T-helper 2 cell treated with Interferon-gamma antibody and Interleukin-4, amounts not matched to agents 5 μg/mL and 100 μg/mL, for 36 hours (primary cell): ENCODE measurements around the gene TAS2R8.
A peak's percentile ranks its signal among the peaks of the same experiment; 100 is the strongest.

Source experiments
- DNase-seq: peaks from one replicate; pipeline ENCODE4 v3.0.0; 2021; ENCODE audit warnings: low spot score
- H3K27ac Mint-ChIP-seq: one replicate; pipeline ENCODE4 v1.8.0; 2021; ENCODE audit warnings: mild to moderate bottlenecking, mixed read lengths
- H3K27me3 Mint-ChIP-seq: one replicate; pipeline ENCODE4 v1.8.0; 2021; ENCODE audit warnings: low read depth, mixed read lengths
- H3K36me3 Mint-ChIP-seq: one replicate; pipeline ENCODE4 v1.8.0; 2021; ENCODE audit warnings: low read depth, mixed read lengths
- H3K4me1 Mint-ChIP-seq: one replicate; pipeline ENCODE4 v1.8.0; 2021; ENCODE audit warnings: low read depth, mixed read lengths
- H3K4me3 Mint-ChIP-seq: one replicate; pipeline ENCODE4 v1.8.0; 2022; ENCODE audit warnings: mild to moderate bottlenecking, moderate library complexity, mixed read lengths
- H3K9me3 Mint-ChIP-seq: one replicate; pipeline ENCODE4 v1.8.0; 2021; ENCODE audit warnings: mixed read lengths

TAS2R8 gene, protein sequence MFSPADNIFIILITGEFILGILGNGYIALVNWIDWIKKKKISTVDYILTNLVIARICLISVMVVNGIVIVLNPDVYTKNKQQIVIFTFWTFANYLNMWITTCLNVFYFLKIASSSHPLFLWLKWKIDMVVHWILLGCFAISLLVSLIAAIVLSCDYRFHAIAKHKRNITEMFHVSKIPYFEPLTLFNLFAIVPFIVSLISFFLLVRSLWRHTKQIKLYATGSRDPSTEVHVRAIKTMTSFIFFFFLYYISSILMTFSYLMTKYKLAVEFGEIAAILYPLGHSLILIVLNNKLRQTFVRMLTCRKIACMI

DNA sequence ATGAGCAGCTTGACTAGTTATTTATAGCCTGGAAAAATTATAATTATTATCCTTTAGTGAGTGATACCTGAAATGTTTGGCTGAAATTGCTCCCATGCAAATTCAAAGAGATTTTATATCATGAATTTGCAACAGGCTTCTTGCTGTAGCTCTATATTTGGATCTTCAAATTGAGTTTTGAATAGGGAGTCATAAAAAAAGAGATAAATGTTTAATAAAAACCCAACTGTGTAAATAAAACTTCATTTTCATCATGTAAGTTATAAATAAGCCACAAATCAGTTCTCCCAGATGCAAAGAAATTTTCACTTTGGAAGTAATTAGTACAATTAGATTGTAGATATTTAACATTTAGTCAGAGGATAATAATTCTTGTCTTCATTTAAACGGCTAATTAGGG is at the start of gene TAS2R8:
TSS of gene TAS2R8 (minus strand) at position 101 of the 400 bp plus-strand sequence. CDS start 306 bp downstream, outside the sequence.
- Mint-ChIP-seq H3K4me3 (no peak within 1 kb of the TSS), H3K27me3 (peaks cover 13% of the 10 kb centered on the region), H3K4me1 (no peaks in the 10 kb centered on the region), H3K36me3 (no peaks in the 10 kb centered on the region), H3K9me3 (no peaks in the 10 kb centered on the region), H3K27ac (no peak within 1 kb of the TSS)
- no peak for DNase-seq

- DNase-seq: no peak
- H3K27me3 Mint-ChIP-seq: no peaks in the 10 kb centered on the region
- H3K27ac Mint-ChIP-seq: no peak overlapping the region
- H3K36me3 Mint-ChIP-seq: peaks cover 52% of the 10 kb centered on the region
- peaks cover 15% of the 10 kb centered on the region for H3K4me1 Mint-ChIP-seq
- H3K9me3 Mint-ChIP-seq: peaks cover 44% of the 10 kb centered on the region
- no peak overlapping the region for H3K4me3 Mint-ChIP-seq
Measured at GRCh38 chr12:10855807-10856206, 48.7 kb upstream of the TAS2R8 start.

- Mint-ChIP-seq H3K4me3 (no peak overlapping the region), H3K36me3 (peaks cover 42% of the 10 kb centered on the region), H3K9me3 (peaks cover 34% of the 10 kb centered on the region), H3K4me1 (peaks cover 34% of the 10 kb centered on the region), H3K27ac (no peak overlapping the region), H3K27me3 (no peaks in the 10 kb centered on the region)
- no peak for DNase-seq
Measured at GRCh38 chr12:10853776-10854175, 46.7 kb upstream of the TAS2R8 start.

- H3K4me1 Mint-ChIP-seq: peaks cover 37% of the 10 kb centered on the region
- DNase-seq: no peak
- peaks cover 16% of the 10 kb centered on the region for H3K9me3 Mint-ChIP-seq
- peak overlapping the region; percentile 27 for H3K27ac Mint-ChIP-seq
- no peak overlapping the region for H3K4me3 Mint-ChIP-seq
- peaks cover 35% of the 10 kb centered on the region for H3K36me3 Mint-ChIP-seq
- no peaks in the 10 kb centered on the region for H3K27me3 Mint-ChIP-seq
Measured at GRCh38 chr12:10851243-10851858, 44.3 kb upstream of the TAS2R8 start.

DNA sequence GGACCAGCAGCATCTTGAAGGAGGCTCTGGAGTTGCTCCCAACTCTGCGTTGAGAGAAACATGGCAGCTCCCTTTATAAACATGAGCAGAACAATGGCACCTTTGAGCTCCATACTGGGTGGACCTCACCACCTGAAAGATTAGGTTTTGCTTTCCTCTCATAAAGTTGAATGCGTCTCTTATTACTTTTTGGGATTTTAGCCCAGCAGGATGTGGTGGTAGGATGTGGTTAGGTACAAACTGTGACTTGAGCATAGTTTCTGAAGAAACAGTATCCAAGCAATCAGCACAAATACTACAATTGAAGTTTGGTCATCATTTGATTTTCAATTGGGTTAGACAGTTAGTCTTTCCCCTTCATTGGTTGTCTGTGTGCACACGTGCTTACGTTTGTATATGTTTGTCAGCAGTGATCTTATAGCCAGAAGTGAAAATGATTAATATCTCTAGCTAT is 42.4 kb upstream of the TAS2R8 start, which contains the start of gene PRR4:
TSS of gene PRR4 (minus strand) at position 51 of the 454 bp plus-strand sequence. CDS start at position 13, 38 bp downstream.
- Mint-ChIP-seq H3K27me3 (no peaks in the 10 kb centered on the region), H3K36me3 (peaks cover 25% of the 10 kb centered on the region), H3K9me3 (peaks cover 5% of the 10 kb centered on the region), H3K27ac (peak within 1 kb of the TSS; percentile 79), H3K4me3 (peak within 1 kb of the TSS; percentile 44), H3K4me1 (peaks cover 37% of the 10 kb centered on the region)
- no peak for DNase-seq

DNA sequence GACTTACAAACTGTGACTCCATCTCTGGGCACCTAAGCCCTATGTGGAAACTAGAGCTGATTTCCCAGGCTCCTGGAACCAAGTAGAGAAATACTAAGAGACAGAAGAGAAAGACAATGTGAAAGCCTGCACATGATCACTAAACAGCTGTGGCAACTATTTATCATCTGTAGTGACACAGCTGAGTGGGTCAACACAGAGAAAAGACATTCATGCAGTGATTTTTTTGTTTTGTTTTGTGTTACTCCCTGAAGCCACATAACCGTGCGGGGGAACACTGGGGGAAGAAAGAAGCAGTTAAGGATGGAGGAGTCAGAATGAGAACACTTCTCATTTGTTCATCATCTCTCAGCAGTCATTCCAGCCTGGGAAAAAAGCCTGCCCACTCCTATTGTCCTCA is 40.7 kb upstream of the TAS2R8 start:
- Mint-ChIP-seq H3K27me3 (no peaks in the 10 kb centered on the region), H3K36me3 (peaks cover 25% of the 10 kb centered on the region), H3K4me1 (peaks cover 37% of the 10 kb centered on the region), H3K9me3 (peaks cover 4% of the 10 kb centered on the region), H3K4me3 (no peak overlapping the region), H3K27ac (peak overlapping the region; percentile 41)
- DNase-seq: no peak

DNA sequence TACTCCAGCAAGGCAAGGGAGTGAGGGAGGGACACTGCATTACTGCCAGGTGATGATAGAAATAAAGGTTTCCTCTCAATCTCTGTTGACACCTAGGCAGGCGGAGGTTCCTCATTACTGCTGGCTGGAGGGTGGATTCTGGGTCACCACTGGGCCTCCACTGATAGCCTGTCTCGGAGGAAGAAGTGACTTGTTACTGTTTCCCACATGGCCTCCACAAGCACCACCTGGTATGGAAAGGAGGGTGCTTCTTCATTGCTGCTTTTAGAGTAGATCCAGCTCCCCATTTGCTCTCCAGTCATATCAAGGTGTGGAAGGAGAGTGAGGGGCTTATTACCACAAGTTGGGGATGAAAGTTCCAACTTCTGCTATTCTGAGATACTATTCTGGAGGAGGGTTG is 35.8 kb upstream of the TAS2R8 start:
- H3K4me3 Mint-ChIP-seq: no peak overlapping the region
- no peaks in the 10 kb centered on the region for H3K4me1 Mint-ChIP-seq
- H3K27me3 Mint-ChIP-seq: no peaks in the 10 kb centered on the region
- H3K9me3 Mint-ChIP-seq: no peaks in the 10 kb centered on the region
- no peak overlapping the region for H3K27ac Mint-ChIP-seq
- H3K36me3 Mint-ChIP-seq: peaks cover 15% of the 10 kb centered on the region
- no peak for DNase-seq

DNA sequence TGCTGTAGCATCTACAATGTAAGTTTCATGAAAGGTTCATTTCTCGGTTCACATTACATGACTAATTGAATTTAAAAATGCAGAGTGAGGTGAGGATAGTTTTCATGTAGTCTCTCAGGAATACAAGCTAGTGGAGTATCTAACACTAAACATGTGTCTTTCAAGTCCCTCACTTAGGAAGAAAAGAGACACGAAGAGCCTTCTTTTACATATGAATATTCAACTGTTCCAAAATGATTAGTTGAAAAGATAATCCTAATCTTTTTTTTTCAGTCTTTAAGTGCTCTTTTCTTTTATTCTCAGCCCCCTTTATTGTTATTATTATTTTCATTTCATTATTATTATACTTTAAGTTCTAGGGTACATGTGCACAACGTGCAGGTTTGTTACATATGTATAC is 31.4 kb upstream of the TAS2R8 start:
- Mint-ChIP-seq H3K27me3 (no peaks in the 10 kb centered on the region), H3K27ac (no peak overlapping the region), H3K4me1 (no peaks in the 10 kb centered on the region), H3K9me3 (no peaks in the 10 kb centered on the region), H3K36me3 (no peaks in the 10 kb centered on the region), H3K4me3 (no peak overlapping the region)
- no peak for DNase-seq

- Mint-ChIP-seq H3K9me3 (no peaks in the 10 kb centered on the region), H3K27ac (no peak overlapping the region), H3K4me3 (no peak overlapping the region), H3K36me3 (no peaks in the 10 kb centered on the region), H3K27me3 (no peaks in the 10 kb centered on the region), H3K4me1 (no peaks in the 10 kb centered on the region)
- DNase-seq: no peak
Measured at GRCh38 chr12:10829994-10830393, 22.9 kb upstream of the TAS2R8 start.

DNA sequence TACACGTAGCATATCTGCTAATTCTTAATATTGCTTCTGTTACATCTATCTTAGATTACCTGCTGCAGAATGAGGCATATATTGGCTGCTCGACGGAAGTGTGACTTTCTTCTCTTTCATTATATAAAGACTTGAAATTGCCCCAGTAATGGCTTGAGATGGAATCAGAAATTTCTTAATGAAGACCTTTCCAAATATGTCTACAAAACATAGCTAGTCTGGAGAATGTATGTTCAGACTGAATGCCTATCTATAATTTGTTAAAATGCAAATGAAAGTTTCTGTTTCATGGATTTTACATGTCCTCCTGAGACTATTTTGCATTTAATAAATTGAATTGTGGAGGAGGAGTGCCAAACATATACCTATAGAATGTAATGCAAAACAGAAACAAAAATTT is 19.2 kb upstream of the TAS2R8 start, which contains the start of gene TAS2R10:
TSS of gene TAS2R10 (minus strand) at position 101 of the 400 bp plus-strand sequence. CDS start at position 12, 89 bp downstream.
- H3K36me3 Mint-ChIP-seq: no peaks in the 10 kb centered on the region
- H3K4me3 Mint-ChIP-seq: no peak within 1 kb of the TSS
- H3K4me1 Mint-ChIP-seq: no peaks in the 10 kb centered on the region
- no peak within 1 kb of the TSS for H3K27ac Mint-ChIP-seq
- H3K9me3 Mint-ChIP-seq: no peaks in the 10 kb centered on the region
- H3K27me3 Mint-ChIP-seq: no peaks in the 10 kb centered on the region
- DNase-seq: no peak

GRCh38 chr12:10824957-10825356 is 17.9 kb upstream of the TAS2R8 start:
- Mint-ChIP-seq H3K4me3 (no peak overlapping the region), H3K27ac (no peak overlapping the region), H3K36me3 (no peaks in the 10 kb centered on the region)

DNA sequence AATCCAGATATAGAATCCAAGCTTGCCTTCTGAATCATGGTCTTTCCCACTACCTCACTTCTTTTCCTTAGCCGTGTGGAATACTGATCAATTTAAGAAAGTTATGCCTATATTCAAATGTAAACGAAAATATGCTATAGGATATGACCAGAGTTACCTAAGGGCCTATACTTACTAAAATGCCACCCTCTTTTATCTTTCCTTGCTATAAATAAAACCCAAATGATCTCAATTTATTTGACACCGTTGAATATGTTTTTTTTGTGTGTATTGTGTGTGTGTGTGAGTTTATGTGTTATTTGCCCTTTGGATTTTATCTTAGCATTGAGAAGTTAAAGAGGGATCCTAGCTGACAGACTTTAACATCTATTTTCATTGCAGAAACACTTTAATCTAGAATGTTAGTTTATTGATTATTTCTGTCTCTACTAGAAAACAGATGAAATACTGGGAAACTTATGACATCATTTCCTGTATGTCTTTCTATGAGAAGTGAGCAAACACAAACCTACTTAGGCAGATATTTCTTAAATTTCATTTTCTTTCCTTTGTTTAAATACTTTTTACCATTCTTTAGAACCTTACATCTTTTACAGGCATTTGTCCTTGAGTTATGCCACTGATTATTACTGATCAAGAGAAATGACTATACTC is 4.9 kb upstream of the TAS2R8 start:
- Mint-ChIP-seq H3K9me3 (no peaks in the 10 kb centered on the region), H3K4me3 (no peak overlapping the region), H3K4me1 (no peaks in the 10 kb centered on the region), H3K27ac (no peak overlapping the region), H3K27me3 (peaks cover 17% of the 10 kb centered on the region), H3K36me3 (no peaks in the 10 kb centered on the region)
- no peak for DNase-seq

More at GRCh38 chr12:10824957-10825356, 17.9 kb upstream of the TAS2R8 start:
- Mint-ChIP-seq H3K27me3 (no peaks in the 10 kb centered on the region), H3K4me1 (no peaks in the 10 kb centered on the region), H3K9me3 (no peaks in the 10 kb centered on the region)
- DNase-seq: no peak

- Mint-ChIP-seq H3K9me3 (no peaks in the 10 kb centered on the region), H3K4me3 (no peak within 1 kb of the TSS), H3K36me3 (no peaks in the 10 kb centered on the region), H3K27ac (no peak within 1 kb of the TSS), H3K27me3 (peaks cover 20% of the 10 kb centered on the region), H3K4me1 (no peaks in the 10 kb centered on the region)
- DNase-seq: no peak
Measured at GRCh38 chr12:10810068-10810467, 3.0 kb upstream of the TAS2R8 start, which contains the start of gene TAS2R9. Gene TAS2R9, minus strand, starts transcription at chr12:10810168. Its CDS starts 93 bp downstream, at chr12:10810075.

GRCh38 chr12:10802587-10802986 is 4.5 kb downstream of the TAS2R8 start, which contains the start of gene TAS2R7:
Gene TAS2R7, minus strand, starts transcription at chr12:10802627. Its CDS starts 57 bp downstream, at chr12:10802570.
- no peaks in the 10 kb centered on the region for H3K4me1 Mint-ChIP-seq
- H3K4me3 Mint-ChIP-seq: no peak within 1 kb of the TSS
- no peak within 1 kb of the TSS for H3K27ac Mint-ChIP-seq
- no peaks in the 10 kb centered on the region for H3K9me3 Mint-ChIP-seq
- H3K36me3 Mint-ChIP-seq: no peaks in the 10 kb centered on the region
- peaks cover 23% of the 10 kb centered on the region for H3K27me3 Mint-ChIP-seq
- no peak for DNase-seq
